ENCODE results near the gene PARP9. TPM values are rescaled to one million over a fixed set of nuclear protein-coding genes. Genes with fewer than 3 reads are reported as not detected.

PARP9 gene
- total and polyA plus RNA-seq, 2 of the 13 experiments (the other 11 are each of a cell fraction or from before 2014, with no cell fraction given), result 6.5 to 10.6 TPM

DNA sequence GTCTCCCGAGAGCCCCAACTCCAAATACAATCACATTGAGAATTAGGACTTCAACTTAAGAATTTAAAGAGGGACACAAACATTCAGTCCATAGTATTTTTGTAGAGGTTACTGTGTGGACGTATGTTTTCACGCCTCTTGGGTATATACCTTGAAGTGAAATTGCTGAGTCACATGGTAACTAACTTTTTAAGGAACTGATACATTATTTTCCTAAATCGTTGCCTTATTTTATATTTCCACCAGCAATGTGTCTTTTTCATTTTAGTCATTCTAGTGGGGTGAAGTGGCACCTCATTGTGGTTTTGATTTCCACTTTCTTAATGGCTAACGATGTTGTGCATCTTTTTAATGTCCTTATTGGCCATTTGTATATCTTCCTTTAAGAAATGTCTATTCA, 25.2 kb upstream of the PARP9 start:
- H3K27ac ChIP-seq (ENCODE audit: extremely low read length, insufficient read depth, low read length), result no peak overlapping the region
- H3K9me3 ChIP-seq (ENCODE audit: low read length), result no peaks in the 10 kb centered on the region
- H3K79me2 ChIP-seq (ENCODE audit: insufficient read depth, low read length), result no peaks in the 10 kb centered on the region
- no peak for ATAC-seq
- no peaks in the 10 kb centered on the region for H3K36me3 ChIP-seq (replicated peaks in 1 of 2; ENCODE audit: control insufficient read depth in 1 of 2, insufficient read depth in 2 of 2, low read length in 2 of 2)
- H2AFZ ChIP-seq (ENCODE audit: low read length), result no peak overlapping the region
- H3K9ac ChIP-seq (ENCODE audit: insufficient read depth, low read depth, low read length), result no peak overlapping the region
- H3K27me3 ChIP-seq (ENCODE audit: control insufficient read depth in 1 of 2, insufficient read depth in 2 of 2, low read length in 2 of 2), result no peaks in the 10 kb centered on the region
- ChIA-PET POLR2A (no interaction called here), CTCF (ENCODE audit: low intra/inter-chr PET ratio, low total read pairs) (no interaction called here)
- FAIRE-seq, result no peak
- intact Hi-C loops (cut with micrococcal nuclease; ENCODE audit: unreplicated experiment), result no loop called here
- no peaks in the 10 kb centered on the region for H4K20me1 ChIP-seq (ENCODE audit: insufficient read depth, low read length)
- in situ Hi-C loops (cut with HindIII; ENCODE audit: extremely low pct_ligation_motif_present, low pct_unique_long_range_greater_than_20kb), result no loop called here
- peaks cover 11% of the 10 kb centered on the region; the same call in 1 of the 2 replicates for H3K4me1 ChIP-seq (ENCODE audit: insufficient read depth, low read length)
- no peak overlapping the region for H3K4me3 ChIP-seq (replicated peaks in 1 of 3; ENCODE audit: insufficient read depth in 1 of 3, low read depth in 2 of 3, low read length in 3 of 3)
- 37% methylated on average over 5 of the region's 5 CpGs for WGBS (ENCODE audit: low lambda C conversion rate)
- TF ChIP-seq NFE2L2 (IDR thresholded peaks at IDR 0.05; ENCODE audit: low read length) (peak; percentile 66), ZNF34 (CRISPR knock-in tag; IDR thresholded peaks at IDR 0.05; ENCODE audit: borderline replicate concordance) (no peak)
- BruUV-seq (replicated peaks), result no TSS peak
- no peak for DNase-seq (ENCODE audit: low spot score)
- H3K4me2 ChIP-seq (ENCODE audit: low read depth, low read length), result no peak overlapping the region

- no peak for FAIRE-seq
- TF ChIP-seq EP300 (IDR thresholded peaks at IDR 0.05; ENCODE audit: low read depth in 2 of 2, low read length in 2 of 2) (no peak), EP300 (CRISPR knock-in tag; IDR thresholded peaks at IDR 0.05; ENCODE audit: borderline replicate concordance) (no peak), ZNF441 (CRISPR knock-in tag; IDR thresholded peaks at IDR 0.05; ENCODE audit: borderline replicate concordance) (no peak), BRCA1 (CRISPR knock-in tag; IDR thresholded peaks at IDR 0.05) (no peak), REXO4 (CRISPR knock-in tag; IDR thresholded peaks at IDR 0.05; ENCODE audit: borderline replicate concordance) (no peak), NR1H2 (CRISPR knock-in tag; IDR thresholded peaks at IDR 0.05; ENCODE audit: borderline replicate concordance, low read depth) (no peak), NFATC3 (CRISPR knock-in tag; IDR thresholded peaks at IDR 0.05) (no peak)
- TF ChIP-seq, protein P1, sequence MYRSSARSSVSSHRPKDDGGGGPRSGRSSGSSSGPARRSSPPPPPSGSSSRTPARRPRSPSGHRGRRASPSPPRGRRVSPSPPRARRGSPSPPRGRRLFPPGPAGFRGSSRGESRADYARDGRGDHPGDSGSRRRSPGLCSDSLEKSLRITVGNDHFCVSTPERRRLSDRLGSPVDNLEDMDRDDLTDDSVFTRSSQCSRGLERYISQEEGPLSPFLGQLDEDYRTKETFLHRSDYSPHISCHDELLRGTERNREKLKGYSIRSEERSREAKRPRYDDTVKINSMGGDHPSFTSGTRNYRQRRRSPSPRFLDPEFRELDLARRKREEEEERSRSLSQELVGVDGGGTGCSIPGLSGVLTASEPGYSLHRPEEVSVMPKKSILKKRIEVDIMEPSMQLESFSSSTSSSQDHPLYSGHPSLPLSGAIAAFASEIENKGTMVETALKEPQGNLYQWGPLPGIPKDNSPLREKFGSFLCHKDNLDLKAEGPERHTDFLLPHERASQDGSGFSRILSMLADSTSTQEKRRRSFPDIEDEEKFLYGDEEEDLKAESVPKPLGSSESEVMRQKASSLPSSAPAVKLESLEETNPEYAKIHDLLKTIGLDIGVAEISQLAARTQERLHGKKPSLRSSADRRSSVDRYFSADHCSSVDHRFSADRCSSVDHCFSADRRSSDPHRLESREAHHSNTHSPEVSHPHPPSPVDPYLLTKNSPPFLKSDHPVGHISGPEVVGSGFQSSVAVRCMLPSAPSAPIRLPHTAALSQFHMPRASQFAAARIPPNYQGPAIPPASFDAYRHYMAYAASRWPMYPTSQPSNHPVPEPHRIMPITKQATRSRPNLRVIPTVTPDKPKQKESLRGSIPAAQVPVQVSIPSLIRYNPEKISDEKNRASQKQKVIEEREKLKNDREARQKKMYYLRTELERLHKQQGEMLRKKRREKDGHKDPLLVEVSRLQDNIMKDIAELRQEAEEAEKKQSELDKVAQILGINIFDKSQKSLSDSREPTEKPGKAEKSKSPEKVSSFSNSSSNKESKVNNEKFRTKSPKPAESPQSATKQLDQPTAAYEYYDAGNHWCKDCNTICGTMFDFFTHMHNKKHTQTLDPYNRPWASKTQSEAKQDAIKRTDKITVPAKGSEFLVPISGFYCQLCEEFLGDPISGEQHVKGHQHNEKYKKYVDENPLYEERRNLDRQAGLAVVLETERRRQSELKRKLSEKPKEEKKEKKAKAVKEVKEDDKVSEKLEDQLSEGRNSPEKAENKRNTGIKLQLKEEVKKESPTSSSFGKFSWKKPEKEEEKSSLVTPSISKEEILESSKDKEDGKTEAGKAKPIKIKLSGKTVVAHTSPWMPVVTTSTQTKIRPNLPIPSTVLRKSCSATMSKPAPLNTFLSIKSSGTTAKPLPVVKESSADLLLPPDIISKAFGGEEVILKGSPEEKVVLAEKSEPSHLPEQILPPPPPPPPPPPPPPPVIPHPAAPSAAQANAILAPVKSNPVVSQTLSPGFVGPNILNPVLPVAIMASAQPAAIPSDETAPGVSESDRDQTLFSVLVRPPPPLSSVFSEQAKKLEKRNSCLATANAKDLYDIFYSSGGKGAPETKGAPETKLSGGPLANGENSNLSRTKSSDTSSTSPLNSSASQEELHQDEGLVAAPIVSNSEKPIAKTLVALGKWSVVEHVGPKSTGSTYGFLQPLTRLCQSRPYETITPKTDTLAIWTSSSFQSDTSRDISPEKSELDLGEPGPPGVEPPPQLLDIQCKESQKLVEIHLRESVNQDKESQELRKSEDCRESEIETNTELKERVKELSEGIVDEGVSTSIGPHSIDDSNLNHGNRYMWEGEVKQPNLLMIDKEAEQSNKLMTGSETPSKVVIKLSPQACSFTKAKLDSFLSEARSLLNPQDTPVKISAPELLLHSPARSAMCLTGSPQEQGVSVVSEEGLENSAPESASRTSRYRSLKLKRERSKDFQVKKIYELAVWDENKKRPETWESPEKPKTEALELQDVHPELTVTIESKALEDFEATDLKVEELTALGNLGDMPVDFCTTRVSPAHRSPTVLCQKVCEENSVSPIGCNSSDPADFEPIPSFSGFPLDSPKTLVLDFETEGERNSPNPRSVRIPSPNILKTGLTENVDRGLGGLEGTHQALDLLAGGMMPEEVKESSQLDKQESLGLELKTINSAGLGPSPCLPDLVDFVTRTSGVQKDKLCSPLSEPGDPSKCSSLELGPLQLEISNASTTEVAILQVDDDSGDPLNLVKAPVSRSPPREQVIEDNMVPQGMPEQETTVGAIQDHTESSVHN (CRISPR knock-in tag; IDR thresholded peaks at IDR 0.05), result no peak
Measured at GRCh38 chr3:122587572-122587971, 23.5 kb upstream of the PARP9 start.

More at GRCh38 chr3:122587572-122587971, 23.5 kb upstream of the PARP9 start:
- in situ Hi-C loops (cut with HindIII; ENCODE audit: extremely low pct_ligation_motif_present, low pct_unique_long_range_greater_than_20kb), result no loop called here
- BruUV-seq (replicated peaks), result no TSS peak
- Histone ChIP-seq H3K9ac (ENCODE audit: insufficient read depth, low read depth, low read length) (no peak overlapping the region), H3K4me1 (ENCODE audit: insufficient read depth, low read length) (peaks cover 11% of the 10 kb centered on the region; the same call in 1 of the 2 replicates), H3K4me2 (ENCODE audit: low read depth, low read length) (no peak overlapping the region), H3K4me3 (replicated peaks in 1 of 3; ENCODE audit: insufficient read depth in 1 of 3, low read depth in 2 of 3, low read length in 3 of 3) (no peak overlapping the region), H2AFZ (ENCODE audit: low read length) (no peak overlapping the region), H3K27me3 (ENCODE audit: control insufficient read depth in 1 of 2, insufficient read depth in 2 of 2, low read length in 2 of 2) (no peaks in the 10 kb centered on the region), H3K9me3 (ENCODE audit: low read length) (peaks cover 7% of the 10 kb centered on the region; the same call in 1 of the 2 replicates), H3K79me2 (ENCODE audit: insufficient read depth, low read length) (no peaks in the 10 kb centered on the region), H3K36me3 (replicated peaks in 1 of 2; ENCODE audit: control insufficient read depth in 1 of 2, insufficient read depth in 2 of 2, low read length in 2 of 2) (no peaks in the 10 kb centered on the region), H4K20me1 (ENCODE audit: insufficient read depth, low read length) (no peaks in the 10 kb centered on the region), H3K27ac (ENCODE audit: extremely low read length, insufficient read depth, low read length) (no peak overlapping the region)
- WGBS (ENCODE audit: low lambda C conversion rate), result 83% methylated on average over 2 of the region's 2 CpGs
- intact Hi-C loops (cut with micrococcal nuclease; ENCODE audit: unreplicated experiment), result no loop called here
- CTCF ChIA-PET (ENCODE audit: low intra/inter-chr PET ratio, low total read pairs), result no interaction called here
- POLR2A ChIA-PET, result no interaction called here
- ATAC-seq (no peak), DNase-seq (ENCODE audit: low spot score) (no peak)
